Measurements from ENCODE around the gene ZNF689.

The ZNF689 gene

DNA sequence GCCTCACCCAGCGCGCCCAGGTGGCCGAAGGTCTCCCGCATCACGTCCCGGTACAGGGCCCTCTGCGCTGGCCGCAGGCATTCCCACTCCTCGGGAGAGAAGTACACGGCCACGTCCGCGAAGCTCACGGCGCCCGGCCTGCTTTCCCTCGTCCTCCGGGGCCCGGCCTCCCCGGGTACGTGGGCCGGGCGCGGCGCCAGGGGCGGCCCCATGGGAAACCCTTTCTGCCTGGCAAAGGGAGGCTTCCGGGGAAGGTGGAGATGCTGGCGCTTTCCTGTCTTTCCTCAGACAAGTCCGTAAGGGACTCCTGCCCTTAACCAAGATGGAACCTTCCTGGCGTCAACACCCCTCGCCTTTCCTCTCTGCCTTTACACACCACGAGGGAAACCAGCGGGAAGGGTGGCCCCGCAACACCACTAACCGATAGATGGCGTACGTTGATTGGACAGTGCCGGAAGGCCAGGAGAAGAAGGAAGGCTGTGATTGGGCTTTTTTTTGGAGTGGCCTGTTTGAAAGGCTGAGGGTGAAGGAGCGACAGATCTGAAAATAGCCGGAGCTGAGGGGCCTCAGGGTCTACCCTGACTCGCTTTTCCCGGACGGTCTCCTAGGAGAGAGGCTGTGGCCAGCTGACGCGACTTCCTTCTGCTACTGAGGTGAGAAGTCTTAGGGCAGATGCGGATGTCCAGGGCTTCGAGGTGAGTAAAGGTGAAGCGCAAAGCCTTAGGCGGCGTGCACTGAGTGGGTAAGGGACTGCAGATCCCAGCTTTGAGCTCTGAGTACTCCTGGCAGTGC is 24.6 kb downstream of the ZNF689 start, which contains the start of gene ZNF785:
Gene ZNF785, minus strand, starts transcription at position 298 of the 792 bp plus-strand sequence. Its CDS starts 86 bp downstream, at position 212.
- H3K4me2 ChIP-seq (ENCODE audit: low read length, poor library complexity, severe bottlenecking), result peak within 1 kb of the TSS; percentile 86
- peaks cover 27% of the 10 kb centered on the region for H3K79me1 ChIP-seq (replicated peaks; ENCODE audit: low read length, poor library complexity, severe bottlenecking)
- no peak within 1 kb of the TSS for H2BK5ac ChIP-seq (ENCODE audit: low read depth, low read length, poor library complexity, severe bottlenecking)
- H3K4me1 ChIP-seq (ENCODE audit: control insufficient read depth, insufficient read depth, low read depth, low read length), result peaks cover 8% of the 10 kb centered on the region
- peak; percentile 97 for DNase-seq
- H2BK12ac ChIP-seq (ENCODE audit: low read length in 2 of 2), result peak within 1 kb of the TSS; percentile 25 to 69
- no peaks in the 10 kb centered on the region for H3K9me3 ChIP-seq (ENCODE audit: control insufficient read depth, low read length)
- H4K91ac ChIP-seq (ENCODE audit: low read length), result peak within 1 kb of the TSS; percentile 87
- H3K4me3 ChIP-seq (ENCODE audit: insufficient read depth in 1 of 2, low read depth in 1 of 2, low read length in 2 of 2), result peak within 1 kb of the TSS; percentile 80 to 93
- no peak within 1 kb of the TSS for H3K23ac ChIP-seq (ENCODE audit: low read length in 2 of 2)
- H3K14ac ChIP-seq (ENCODE audit: low read length in 2 of 2), result peak within 1 kb of the TSS in 1 of 2 experiments; percentile 77
- WGBS, result 18% methylated on average over 48 of the region's 50 CpGs
- H3K27me3 ChIP-seq (ENCODE audit: control insufficient read depth in 1 of 2, insufficient read depth in 1 of 2, low read length in 2 of 2), result no peaks in the 10 kb centered on the region
- H3K9ac ChIP-seq (ENCODE audit: low read length), result peak within 1 kb of the TSS; percentile 93
- peak within 1 kb of the TSS; percentile 72 to 87 for H3K18ac ChIP-seq (ENCODE audit: low read depth in 1 of 2, low read length in 2 of 2)
- peak within 1 kb of the TSS; percentile 96 for H4K8ac ChIP-seq (ENCODE audit: low read length)
- H2BK120ac ChIP-seq (ENCODE audit: low read depth, low read length), result peak within 1 kb of the TSS; percentile 90
- H2AK5ac ChIP-seq (ENCODE audit: low read length, severe bottlenecking), result no peak within 1 kb of the TSS
- H3K27ac ChIP-seq (ENCODE audit: low read length, poor library complexity, severe bottlenecking), result peak within 1 kb of the TSS; percentile 69
- H2AFZ ChIP-seq (ENCODE audit: low read depth, low read length), result peak within 1 kb of the TSS; percentile 96
- peak within 1 kb of the TSS; percentile 54 for H2BK15ac ChIP-seq (ENCODE audit: low read depth, poor library complexity, severe bottlenecking)
- peaks cover 26 to 30% of the 10 kb centered on the region in 2 experiments for H3K36me3 ChIP-seq (ENCODE audit: control insufficient read depth in 1 of 2, insufficient read depth in 2 of 2, low read depth in 1 of 2, low read length in 2 of 2)
- H3K4ac ChIP-seq (ENCODE audit: low read depth in 1 of 2, low read length in 2 of 2), result peak within 1 kb of the TSS; percentile 68 to 98

DNA sequence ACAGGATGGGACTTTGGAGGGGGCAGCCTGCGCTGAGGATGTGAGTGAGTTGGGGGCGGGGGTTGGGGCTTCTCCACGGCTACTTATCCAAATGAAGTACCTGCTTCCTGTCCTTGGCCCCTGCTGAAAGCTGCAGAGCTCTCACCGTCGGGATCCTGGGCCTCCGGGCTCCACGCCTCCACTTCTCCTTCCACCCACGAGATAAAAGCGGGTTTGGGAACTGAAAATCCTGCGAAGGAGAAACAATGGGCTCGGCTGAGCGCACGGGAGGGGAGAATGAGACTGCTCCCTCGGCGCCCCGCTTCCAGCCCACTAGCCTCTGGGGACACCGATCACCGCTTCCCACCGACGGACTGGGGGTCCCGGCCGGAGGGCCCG is 25.2 kb downstream of the ZNF689 start:
- peaks cover 27% of the 10 kb centered on the region for H3K79me1 ChIP-seq (replicated peaks; ENCODE audit: low read length, poor library complexity, severe bottlenecking)
- H3K36me3 ChIP-seq (ENCODE audit: control insufficient read depth in 1 of 2, insufficient read depth in 2 of 2, low read depth in 1 of 2, low read length in 2 of 2), result peaks cover 26 to 30% of the 10 kb centered on the region in 2 experiments
- no peaks in the 10 kb centered on the region for H3K9me3 ChIP-seq (ENCODE audit: control insufficient read depth, low read length)
- H3K18ac ChIP-seq (ENCODE audit: low read depth in 1 of 2, low read length in 2 of 2), result peak overlapping the region; percentile 72 to 87
- H3K27ac ChIP-seq (ENCODE audit: low read length, poor library complexity, severe bottlenecking), result peak overlapping the region; percentile 69
- peak overlapping the region; percentile 96 for H4K8ac ChIP-seq (ENCODE audit: low read length)
- H2BK15ac ChIP-seq (ENCODE audit: low read depth, poor library complexity, severe bottlenecking), result no peak overlapping the region
- peak overlapping the region; percentile 80 to 93 for H3K4me3 ChIP-seq (ENCODE audit: insufficient read depth in 1 of 2, low read depth in 1 of 2, low read length in 2 of 2)
- H4K91ac ChIP-seq (ENCODE audit: low read length), result peak overlapping the region; percentile 87
- H3K4ac ChIP-seq (ENCODE audit: low read depth in 1 of 2, low read length in 2 of 2), result peak overlapping the region; percentile 68 to 98
- peak overlapping the region; percentile 93 for H3K9ac ChIP-seq (ENCODE audit: low read length)
- H2BK12ac ChIP-seq (ENCODE audit: low read length in 2 of 2), result peak overlapping the region in 1 of 2 experiments; percentile 69
- peak overlapping the region; percentile 86 for H3K4me2 ChIP-seq (ENCODE audit: low read length, poor library complexity, severe bottlenecking)
- no peak overlapping the region for H2AK5ac ChIP-seq (ENCODE audit: low read length, severe bottlenecking)
- 16% methylated on average over 20 of the region's 23 CpGs for WGBS
- peak overlapping the region; percentile 90 for H2BK120ac ChIP-seq (ENCODE audit: low read depth, low read length)
- peak overlapping the region in 1 of 2 experiments; percentile 77 for H3K14ac ChIP-seq (ENCODE audit: low read length in 2 of 2)
- H2AFZ ChIP-seq (ENCODE audit: low read depth, low read length), result peak overlapping the region; percentile 96
- no peak overlapping the region for H2BK5ac ChIP-seq (ENCODE audit: low read depth, low read length, poor library complexity, severe bottlenecking)
- H3K23ac ChIP-seq (ENCODE audit: low read length in 2 of 2), result no peak overlapping the region
- H3K4me1 ChIP-seq (ENCODE audit: control insufficient read depth, insufficient read depth, low read depth, low read length), result peaks cover 8% of the 10 kb centered on the region
- no peaks in the 10 kb centered on the region for H3K27me3 ChIP-seq (ENCODE audit: control insufficient read depth in 1 of 2, insufficient read depth in 1 of 2, low read length in 2 of 2)
- no peak for DNase-seq

DNA sequence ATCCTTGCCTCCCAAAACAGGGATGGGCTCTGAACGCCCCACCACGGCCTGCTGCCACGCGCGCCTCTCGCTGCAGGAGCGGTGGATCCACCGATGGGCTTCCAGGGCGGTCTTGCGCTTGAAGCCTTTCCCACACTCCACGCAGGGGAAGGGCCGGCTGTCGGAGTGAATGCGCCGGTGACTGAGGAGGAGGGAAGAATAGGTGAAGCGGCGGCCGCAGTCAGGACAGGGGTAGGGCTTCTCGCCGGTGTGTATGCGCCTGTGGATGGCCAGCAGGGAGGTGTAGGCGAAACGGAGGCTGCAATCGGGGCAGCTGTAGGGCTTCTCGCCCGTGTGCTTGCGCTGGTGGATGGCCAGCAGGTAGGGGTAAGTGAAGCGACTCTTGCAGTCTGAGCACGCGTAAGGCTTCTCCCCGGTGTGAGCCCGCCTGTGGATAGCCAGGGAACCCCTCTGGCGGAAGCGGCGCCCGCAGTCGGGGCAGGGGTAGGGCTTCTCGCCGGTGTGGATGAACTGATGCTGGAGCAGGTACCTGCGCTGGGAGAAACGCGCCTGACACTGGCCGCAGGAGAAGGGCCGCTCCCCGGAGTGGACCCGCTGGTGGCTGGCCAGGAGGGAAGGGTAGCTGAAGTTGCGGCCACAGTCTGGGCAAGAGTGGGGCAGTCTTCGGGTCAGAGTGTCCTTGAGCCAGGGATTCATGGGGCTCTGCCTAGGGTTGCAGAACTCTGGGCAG is 27.4 kb downstream of the ZNF689 start:
- Histone ChIP-seq H3K27me3 (ENCODE audit: control insufficient read depth in 1 of 2, insufficient read depth in 1 of 2, low read length in 2 of 2) (no peaks in the 10 kb centered on the region), H3K18ac (ENCODE audit: low read depth in 1 of 2, low read length in 2 of 2) (no peak overlapping the region), H3K4me1 (ENCODE audit: control insufficient read depth, insufficient read depth, low read depth, low read length) (peaks cover 8% of the 10 kb centered on the region), H3K79me1 (replicated peaks; ENCODE audit: low read length, poor library complexity, severe bottlenecking) (peaks cover 35% of the 10 kb centered on the region), H3K4me2 (ENCODE audit: low read length, poor library complexity, severe bottlenecking) (no peak overlapping the region), H3K4me3 (ENCODE audit: insufficient read depth in 1 of 2, low read depth in 1 of 2, low read length in 2 of 2) (no peak overlapping the region), H3K9me3 (ENCODE audit: control insufficient read depth, low read length) (no peaks in the 10 kb centered on the region), H3K14ac (ENCODE audit: low read length in 2 of 2) (no peak overlapping the region), H2AFZ (ENCODE audit: low read depth, low read length) (no peak overlapping the region), H3K36me3 (ENCODE audit: control insufficient read depth in 1 of 2, insufficient read depth in 2 of 2, low read depth in 1 of 2, low read length in 2 of 2) (peaks cover 34 to 45% of the 10 kb centered on the region in 2 experiments), H3K27ac (ENCODE audit: low read length, poor library complexity, severe bottlenecking) (no peak overlapping the region), H4K91ac (ENCODE audit: low read length) (no peak overlapping the region), H2BK12ac (ENCODE audit: low read length in 2 of 2) (no peak overlapping the region), H3K4ac (ENCODE audit: low read depth in 1 of 2, low read length in 2 of 2) (no peak overlapping the region), H2BK120ac (ENCODE audit: low read depth, low read length) (no peak overlapping the region), H2AK5ac (ENCODE audit: low read length, severe bottlenecking) (no peak overlapping the region), H3K23ac (ENCODE audit: low read length in 2 of 2) (no peak overlapping the region), H2BK15ac (ENCODE audit: low read depth, poor library complexity, severe bottlenecking) (no peak overlapping the region), H3K9ac (ENCODE audit: low read length) (no peak overlapping the region), H4K8ac (ENCODE audit: low read length) (no peak overlapping the region), H2BK5ac (ENCODE audit: low read depth, low read length, poor library complexity, severe bottlenecking) (no peak overlapping the region)
- 98% methylated on average over 48 of the region's 48 CpGs for WGBS
- DNase-seq, result no peak

DNA sequence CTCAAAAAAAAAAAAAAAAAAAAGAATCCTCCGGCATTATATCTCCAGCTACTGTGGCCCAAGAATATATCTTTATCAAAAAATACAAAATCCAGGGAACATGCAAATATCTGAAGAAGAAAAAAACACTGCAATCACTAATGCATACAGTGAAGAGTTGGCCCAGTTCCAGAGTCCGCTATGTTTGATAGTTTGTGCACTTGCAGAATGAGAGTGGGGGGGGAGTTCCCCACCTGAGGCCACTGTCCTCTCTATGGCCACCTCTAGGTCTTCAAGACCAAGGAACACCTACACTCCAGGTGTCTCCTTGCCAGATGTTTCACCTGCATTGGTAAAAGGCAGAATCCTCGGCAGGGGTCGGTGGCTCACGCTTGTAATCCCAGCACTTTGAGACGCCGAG is 28.7 kb downstream of the ZNF689 start:
- Histone ChIP-seq H3K4ac (ENCODE audit: low read depth in 1 of 2, low read length in 2 of 2) (no peak overlapping the region), H3K79me1 (replicated peaks; ENCODE audit: low read length, poor library complexity, severe bottlenecking) (peaks cover 31% of the 10 kb centered on the region), H3K23ac (ENCODE audit: low read length in 2 of 2) (no peak overlapping the region), H3K18ac (ENCODE audit: low read depth in 1 of 2, low read length in 2 of 2) (no peak overlapping the region), H3K27ac (ENCODE audit: low read length, poor library complexity, severe bottlenecking) (no peak overlapping the region), H4K91ac (ENCODE audit: low read length) (no peak overlapping the region), H2BK5ac (ENCODE audit: low read depth, low read length, poor library complexity, severe bottlenecking) (no peak overlapping the region), H2AK5ac (ENCODE audit: low read length, severe bottlenecking) (no peak overlapping the region), H3K4me1 (ENCODE audit: control insufficient read depth, insufficient read depth, low read depth, low read length) (peaks cover 8% of the 10 kb centered on the region), H2BK12ac (ENCODE audit: low read length in 2 of 2) (no peak overlapping the region), H3K36me3 (ENCODE audit: control insufficient read depth in 1 of 2, insufficient read depth in 2 of 2, low read depth in 1 of 2, low read length in 2 of 2) (peaks cover 34 to 47% of the 10 kb centered on the region in 2 experiments), H3K27me3 (ENCODE audit: control insufficient read depth in 1 of 2, insufficient read depth in 1 of 2, low read length in 2 of 2) (no peaks in the 10 kb centered on the region), H4K8ac (ENCODE audit: low read length) (no peak overlapping the region), H2BK120ac (ENCODE audit: low read depth, low read length) (no peak overlapping the region), H2AFZ (ENCODE audit: low read depth, low read length) (no peak overlapping the region), H3K9ac (ENCODE audit: low read length) (no peak overlapping the region), H3K4me2 (ENCODE audit: low read length, poor library complexity, severe bottlenecking) (no peak overlapping the region), H3K14ac (ENCODE audit: low read length in 2 of 2) (no peak overlapping the region), H3K9me3 (ENCODE audit: control insufficient read depth, low read length) (no peaks in the 10 kb centered on the region), H3K4me3 (ENCODE audit: insufficient read depth in 1 of 2, low read depth in 1 of 2, low read length in 2 of 2) (no peak overlapping the region), H2BK15ac (ENCODE audit: low read depth, poor library complexity, severe bottlenecking) (no peak overlapping the region)
- DNase-seq, result no peak
- WGBS, result 98% methylated on average over 6 of the region's 7 CpGs
